Nephron progenitor cell (in vitro differentiated cells): Measurements from ENCODE around the gene CBY3.
"Not testable (repeated sequence)": the region's sequence is repeated elsewhere in the genome, so short reads cannot be mapped to it uniquely, and the experiment has no call there.

Source experiments
- DNase-seq: peaks from one replicate; pipeline ENCODE4 v3.0.0; 2021
- H3K27ac Mint-ChIP-seq: 2 replicates; pipeline ENCODE4 v1.8.0; 2021; ENCODE audit warnings: mild to moderate bottlenecking, moderate library complexity, mixed read lengths
- H3K27me3 Mint-ChIP-seq: 2 replicates; pipeline ENCODE4 v1.8.0; 2021; ENCODE audit warnings: mild to moderate bottlenecking, low read depth, mixed read lengths; ENCODE audit not compliant: poor library complexity
- H3K36me3 Mint-ChIP-seq: 2 replicates; pipeline ENCODE4 v1.8.0; 2021; ENCODE audit warnings: low read depth, mixed read lengths
- H3K4me1 Mint-ChIP-seq: 2 replicates; pipeline ENCODE4 v1.8.0; 2021; ENCODE audit warnings: mixed read lengths
- H3K4me3 Mint-ChIP-seq: 2 replicates; pipeline ENCODE4 v1.8.0; 2021; ENCODE audit warnings: mild to moderate bottlenecking, moderate library complexity, mixed read lengths
- H3K9me3 Mint-ChIP-seq: 2 replicates; pipeline ENCODE4 v1.8.0; 2021; ENCODE audit warnings: mild to moderate bottlenecking, moderate library complexity, mixed read lengths
- CTCF ChIP-seq: fragments of 200-600 bp; sonication (generic); IDR thresholded peaks from 2 replicates; pipeline ENCODE4 v1.5.0; 2021; ENCODE audit warnings: antibody characterized with exemption

The CBY3 gene

GRCh38 chr5:179680014-179680779 lies 637 bp downstream of the CBY3 start:
- H3K4me1 Mint-ChIP-seq = peaks cover 40% of the 10 kb centered on the region
- no peak for TF ChIP-seq CTCF
- peak overlapping the region; percentile 57 for H3K4me3 Mint-ChIP-seq
- H3K36me3 Mint-ChIP-seq = peaks cover 21% of the 10 kb centered on the region
- no peak for DNase-seq
- peaks cover 21% of the 10 kb centered on the region for H3K27me3 Mint-ChIP-seq
- no peak overlapping the region for H3K27ac Mint-ChIP-seq
- peaks cover 12% of the 10 kb centered on the region for H3K9me3 Mint-ChIP-seq

DNA sequence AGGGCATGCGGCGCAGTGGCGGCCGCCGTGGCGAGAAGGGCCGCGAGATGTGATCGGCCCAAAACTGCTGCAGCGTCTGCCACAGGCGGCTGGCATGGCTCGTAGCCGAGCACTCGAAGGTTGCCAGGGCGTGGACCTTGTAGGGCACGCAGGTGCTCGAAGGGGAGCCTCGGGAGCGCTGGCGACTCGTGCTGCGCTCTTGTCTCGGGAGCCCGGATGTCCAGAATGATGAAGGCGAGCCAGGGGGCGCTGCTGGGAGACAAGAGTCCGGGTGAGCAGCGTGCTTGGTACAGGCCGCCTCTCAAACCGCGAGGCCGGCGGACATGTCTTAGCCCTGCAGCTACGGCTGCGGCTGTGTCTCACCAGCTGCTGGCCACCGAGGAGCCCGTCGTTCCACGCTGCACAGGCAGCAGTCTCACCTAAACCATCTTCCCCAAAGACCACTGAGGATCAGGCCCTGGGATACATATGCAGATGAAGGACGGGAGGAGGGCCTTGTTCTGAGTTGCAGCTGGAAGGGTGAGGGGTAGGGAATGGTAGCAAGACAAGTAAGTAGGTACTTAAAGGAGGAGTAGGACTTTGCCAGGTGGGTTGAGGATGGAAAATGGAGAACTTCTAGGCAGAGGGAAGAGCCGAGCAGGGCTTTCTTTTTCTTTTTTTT lies 1.7 kb downstream of the CBY3 start:
- H3K27ac Mint-ChIP-seq = no peak overlapping the region
- peak; percentile 19 for TF ChIP-seq CTCF

GRCh38 chr5:179678223-179679013 lies 2.4 kb downstream of the CBY3 start:
- Mint-ChIP-seq H3K9me3 (peaks cover 12% of the 10 kb centered on the region), H3K27me3 (peaks cover 19% of the 10 kb centered on the region), H3K4me1 (peaks cover 40% of the 10 kb centered on the region), H3K4me3 (peak overlapping the region; percentile 96), H3K27ac (peak overlapping the region; percentile 96), H3K36me3 (peaks cover 27% of the 10 kb centered on the region)
- TF ChIP-seq CTCF = no peak
- peak; percentile 94 for DNase-seq

More for the DNA sequence above, 1.7 kb downstream of the CBY3 start:
- DNase-seq = peak; percentile 64
- Mint-ChIP-seq H3K4me1 (peaks cover 40% of the 10 kb centered on the region), H3K36me3 (peaks cover 27% of the 10 kb centered on the region), H3K9me3 (peaks cover 12% of the 10 kb centered on the region), H3K27me3 (peaks cover 21% of the 10 kb centered on the region), H3K4me3 (peak overlapping the region; percentile 96)

GRCh38 chr5:179668391-179668790 lies 12.4 kb downstream of the CBY3 start:
- H3K27me3 Mint-ChIP-seq = no peaks in the 10 kb centered on the region
- no peaks in the 10 kb centered on the region for H3K9me3 Mint-ChIP-seq
- peaks cover 15% of the 10 kb centered on the region for H3K4me1 Mint-ChIP-seq
- TF ChIP-seq CTCF = peak; percentile 73
- peaks cover 19% of the 10 kb centered on the region for H3K36me3 Mint-ChIP-seq
- peak; percentile 58 for DNase-seq
- H3K27ac Mint-ChIP-seq = peak overlapping the region; percentile 12
- no peak overlapping the region for H3K4me3 Mint-ChIP-seq

- H3K27me3 Mint-ChIP-seq, H3K9me3 Mint-ChIP-seq, H3K4me3 Mint-ChIP-seq, H3K27ac Mint-ChIP-seq, DNase-seq: not testable (repeated sequence)
- peaks cover 11% of the 10 kb centered on the region for H3K4me1 Mint-ChIP-seq
- peaks cover 15% of the 10 kb centered on the region for H3K36me3 Mint-ChIP-seq
Measured at GRCh38 chr5:179661647-179662046, 19.2 kb downstream of the CBY3 start.

DNA sequence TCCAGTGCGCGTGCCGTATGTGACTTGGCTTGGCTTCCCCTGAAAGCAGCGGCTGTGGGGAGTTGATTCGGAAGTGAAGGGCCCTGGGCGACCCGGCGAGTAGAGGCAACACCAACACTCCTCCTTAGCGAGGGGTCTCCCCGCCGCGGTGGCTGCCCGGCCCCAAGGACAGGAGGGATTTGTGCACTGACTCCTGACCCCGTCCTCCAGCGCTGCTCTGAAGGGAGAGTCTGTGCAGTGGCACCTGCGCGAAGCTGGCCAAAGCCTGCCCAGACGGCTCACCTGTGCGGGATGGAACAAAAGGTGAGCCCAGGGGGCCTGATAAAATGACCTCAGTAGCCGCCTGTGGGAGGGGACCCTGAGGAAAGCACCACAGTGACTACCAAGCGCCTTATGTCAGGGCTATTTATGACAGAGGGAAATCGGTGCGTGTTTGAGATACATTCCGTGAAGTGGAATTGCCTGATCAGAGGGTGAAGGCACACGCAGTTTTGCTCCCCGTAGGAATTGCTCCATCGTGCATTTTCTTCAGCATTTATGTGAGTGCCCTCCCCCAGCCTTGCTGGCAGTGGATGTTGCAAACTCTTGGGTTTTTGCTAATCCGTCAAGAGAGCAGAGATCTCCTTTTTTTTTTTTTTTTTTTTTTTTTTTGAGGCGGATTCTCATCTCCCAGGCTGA lies 22.5 kb downstream of the CBY3 start:
- not testable (repeated sequence) for DNase-seq, H3K27ac Mint-ChIP-seq, H3K27me3 Mint-ChIP-seq, H3K9me3 Mint-ChIP-seq, H3K4me1 Mint-ChIP-seq, H3K36me3 Mint-ChIP-seq
- H3K4me3 Mint-ChIP-seq = peak overlapping the region; percentile 82

DNA sequence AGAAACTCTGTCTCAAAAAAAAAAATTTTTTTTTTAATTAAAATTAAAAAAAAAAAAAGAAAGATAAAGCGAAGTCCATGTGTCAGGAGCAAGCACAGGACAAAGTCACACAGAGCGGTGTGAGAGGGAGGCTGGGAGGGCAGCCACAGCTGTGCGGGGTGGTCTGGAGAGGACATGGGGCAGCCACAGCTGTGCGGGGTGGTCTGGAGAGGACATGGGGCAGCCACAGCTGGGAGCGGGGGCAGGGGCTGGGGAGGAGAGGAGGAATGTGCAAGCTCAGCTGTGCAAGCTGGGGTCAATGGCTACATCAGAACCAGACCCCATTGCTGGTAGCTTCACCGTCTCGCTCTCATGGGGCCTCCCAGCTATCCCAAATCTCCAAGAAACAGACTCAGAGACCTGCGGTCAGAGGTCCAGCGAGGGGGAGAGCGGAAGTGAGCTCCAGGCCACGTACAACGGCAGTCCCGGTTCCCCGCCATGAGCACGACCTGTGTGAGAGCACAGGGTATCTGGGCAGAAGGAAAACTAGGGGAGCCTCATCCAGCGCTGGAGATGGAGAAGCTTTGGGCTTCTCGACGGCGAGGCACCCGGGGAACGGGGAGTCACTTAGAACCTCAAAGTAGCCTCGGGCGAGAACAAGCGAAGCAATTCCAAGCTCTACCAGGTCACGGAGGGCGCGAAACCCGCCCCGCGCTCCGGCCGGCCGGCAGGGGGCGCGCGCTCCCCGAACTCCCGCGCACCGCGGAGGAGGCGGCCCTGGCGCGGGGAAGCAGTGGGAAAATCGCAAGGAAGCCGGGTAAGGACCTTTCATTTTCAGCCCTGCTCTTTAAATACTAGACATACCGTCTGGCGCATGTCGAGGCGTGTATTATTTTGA lies 23.3 kb downstream of the CBY3 start:
- H3K4me1 Mint-ChIP-seq, H3K27me3 Mint-ChIP-seq, H3K4me3 Mint-ChIP-seq, H3K9me3 Mint-ChIP-seq, DNase-seq, H3K36me3 Mint-ChIP-seq, H3K27ac Mint-ChIP-seq: not testable (repeated sequence)

- H3K4me3 Mint-ChIP-seq, H3K36me3 Mint-ChIP-seq, H3K4me1 Mint-ChIP-seq, DNase-seq, H3K27ac Mint-ChIP-seq, H3K27me3 Mint-ChIP-seq: not testable (repeated sequence)
- H3K9me3 Mint-ChIP-seq = peaks cover 17% of the 10 kb centered on the region
Measured at GRCh38 chr5:179653135-179653534, 27.7 kb downstream of the CBY3 start.

DNA sequence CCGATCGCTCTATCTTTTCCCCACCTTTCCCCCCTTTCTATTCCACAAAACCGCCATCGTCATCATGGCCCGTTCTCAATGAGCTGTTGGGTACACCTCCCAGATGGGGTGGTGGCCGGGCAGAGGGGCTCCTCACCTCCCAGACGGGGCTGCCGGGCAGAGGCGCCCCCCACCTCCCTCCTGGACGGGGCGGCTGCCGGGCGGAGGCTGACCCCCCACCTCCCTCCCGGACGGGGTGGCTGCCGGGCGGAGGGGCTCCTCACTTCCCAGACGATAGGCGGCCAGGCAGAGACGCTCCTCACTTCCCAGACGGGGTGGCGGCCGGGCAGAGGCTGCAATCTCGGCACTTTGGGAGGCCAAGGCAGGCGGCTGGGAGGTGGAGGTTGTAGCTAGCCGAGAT lies 30.6 kb downstream of the CBY3 start:
- peaks cover 13% of the 10 kb centered on the region for H3K27me3 Mint-ChIP-seq
- H3K36me3 Mint-ChIP-seq, H3K4me3 Mint-ChIP-seq, H3K4me1 Mint-ChIP-seq, H3K27ac Mint-ChIP-seq, DNase-seq: not testable (repeated sequence)
- peaks cover 17% of the 10 kb centered on the region for H3K9me3 Mint-ChIP-seq
